Measurements from ENCODE around the gene PPP2R5E. TPM values are rescaled to one million over a fixed set of nuclear protein-coding genes. Genes with fewer than 3 reads are reported as not detected.
"Not testable (repeated sequence)": the region's sequence is repeated elsewhere in the genome, so short reads cannot be mapped to it uniquely, and the experiment has no call there.

PPP2R5E gene
- 15.4 and 19.7 TPM in 2 replicates for total RNA-seq (2014; rRNA removed)
- polyA plus RNA-seq (2012): 13.3 TPM

DNA sequence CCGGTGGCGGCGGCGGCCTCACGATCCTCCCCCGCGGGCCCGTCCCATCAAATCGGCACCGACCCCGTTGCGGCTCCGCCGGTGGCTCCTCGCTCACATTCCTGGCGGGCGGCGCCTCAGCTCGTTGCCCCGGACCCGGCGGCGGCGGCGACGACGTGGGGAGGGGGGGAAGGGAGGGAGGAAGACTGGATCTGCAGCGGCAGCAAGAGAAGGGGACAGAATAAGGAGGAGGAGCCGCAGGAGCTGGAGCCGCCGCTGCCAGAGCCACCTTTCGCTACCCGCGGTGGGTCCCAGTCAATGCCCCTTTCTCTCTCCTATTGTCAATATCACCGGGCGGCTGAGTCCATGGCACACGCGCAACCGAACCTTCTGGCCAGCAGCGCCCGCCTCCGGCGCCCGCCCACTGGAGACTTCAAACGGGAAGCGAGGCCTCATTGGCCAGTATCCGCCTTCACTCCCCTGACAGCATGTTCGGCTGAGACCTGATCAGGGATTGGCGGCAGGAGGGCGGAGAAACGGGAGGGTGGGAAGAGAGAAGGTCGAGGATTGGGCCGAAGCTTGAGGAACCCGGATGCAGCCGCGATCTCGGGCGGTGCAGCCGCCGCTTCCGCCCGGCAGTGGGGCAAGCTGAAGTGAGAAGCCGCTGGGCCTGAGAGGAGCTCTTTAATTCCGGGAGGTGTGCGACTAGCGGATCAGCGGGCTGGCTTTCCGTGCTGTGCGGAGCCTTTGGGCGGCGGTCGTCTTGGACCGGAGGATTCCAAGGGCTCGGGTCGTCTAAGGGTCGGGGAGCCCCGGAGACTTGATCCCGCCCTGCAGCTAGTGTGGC, at the start of gene PPP2R5E:
TSS of gene PPP2R5E (minus strand) at position 378 of the 826 bp plus-strand sequence. CDS start 3,692 bp downstream, outside the sequence.
- DNase-seq (ENCODE audit: low read depth): peak; percentile 98

DNA sequence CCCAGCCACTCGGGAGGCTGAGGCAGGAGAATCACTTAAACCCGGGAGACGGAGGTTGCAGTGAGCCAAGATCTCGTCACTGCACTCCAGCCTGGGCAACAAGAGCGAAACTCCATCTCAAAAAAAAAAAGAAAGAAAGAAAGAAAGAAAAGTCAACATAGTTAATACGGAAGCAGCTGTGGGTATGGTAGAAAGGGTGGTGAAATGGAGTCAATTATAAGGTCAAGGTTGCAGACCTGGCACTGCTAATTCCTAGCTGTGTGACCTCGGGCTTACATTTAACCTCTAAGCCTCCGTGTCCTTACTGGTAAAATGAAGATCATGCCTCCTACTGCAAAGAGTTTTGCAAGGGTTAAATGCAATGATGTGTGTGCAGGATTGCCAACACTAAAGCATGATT, 39.9 kb upstream of the PPP2R5E start:
- not testable (repeated sequence) for DNase-seq (ENCODE audit: low read depth)

DNA sequence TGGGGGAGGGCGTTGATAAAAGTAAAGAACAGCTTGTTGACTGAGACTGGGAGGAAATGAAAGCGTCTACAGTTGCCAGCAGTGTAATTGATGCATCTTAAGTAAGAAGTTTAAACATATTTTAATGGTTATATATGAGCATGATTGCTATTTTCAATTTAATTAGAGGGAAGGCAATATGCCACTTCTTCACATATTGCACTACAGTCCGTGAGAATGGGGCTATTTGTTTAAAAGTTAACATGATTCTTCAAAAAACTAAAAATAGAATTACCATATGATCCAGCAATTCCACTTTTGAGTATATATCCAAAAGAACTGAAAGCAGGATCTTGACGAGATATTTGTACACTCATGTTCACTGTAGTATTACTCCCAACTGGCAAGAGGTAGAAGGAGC, 38.3 kb upstream of the PPP2R5E start:
- no peak for DNase-seq (ENCODE audit: low read depth)

DNA sequence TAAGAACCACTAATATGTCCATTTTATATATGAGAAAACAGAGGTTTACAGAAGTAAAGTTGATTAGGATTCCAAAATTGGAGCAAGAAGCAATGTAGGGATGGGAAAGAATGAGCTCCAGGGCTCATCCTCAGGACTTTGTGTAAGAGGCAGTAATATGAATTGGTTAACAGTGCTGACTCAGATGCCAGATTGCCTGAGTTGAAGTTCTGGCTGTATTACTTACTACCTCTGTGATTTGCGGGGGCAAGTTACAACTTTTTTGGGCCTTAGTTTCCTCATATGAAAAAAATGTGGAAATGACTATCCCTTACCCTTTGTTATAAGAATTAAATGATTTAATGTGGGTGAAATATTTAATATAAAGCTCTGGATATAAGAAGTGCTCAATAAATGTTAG, 35.1 kb upstream of the PPP2R5E start:
- no peak for DNase-seq (ENCODE audit: low read depth)

DNA sequence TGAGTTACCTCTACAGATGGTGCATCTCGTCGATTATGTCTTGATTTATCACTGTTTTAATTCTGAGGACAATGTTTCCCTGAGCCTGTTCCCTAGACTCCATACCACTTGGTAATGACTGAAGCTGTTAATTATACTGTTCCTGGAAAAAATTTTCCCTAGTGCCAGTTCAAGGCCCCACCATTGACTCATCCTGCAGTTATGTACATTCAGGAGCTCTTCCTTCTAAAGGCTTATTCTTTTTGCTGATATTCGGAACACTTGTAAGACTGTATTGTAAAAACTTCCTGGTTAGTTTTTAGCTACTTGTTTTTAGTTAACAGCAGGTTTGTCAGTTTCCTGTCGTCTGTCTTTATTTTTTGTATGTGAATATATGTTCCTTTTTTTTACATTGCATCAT, 30.4 kb upstream of the PPP2R5E start:
- no peak for DNase-seq (ENCODE audit: low read depth)

DNA sequence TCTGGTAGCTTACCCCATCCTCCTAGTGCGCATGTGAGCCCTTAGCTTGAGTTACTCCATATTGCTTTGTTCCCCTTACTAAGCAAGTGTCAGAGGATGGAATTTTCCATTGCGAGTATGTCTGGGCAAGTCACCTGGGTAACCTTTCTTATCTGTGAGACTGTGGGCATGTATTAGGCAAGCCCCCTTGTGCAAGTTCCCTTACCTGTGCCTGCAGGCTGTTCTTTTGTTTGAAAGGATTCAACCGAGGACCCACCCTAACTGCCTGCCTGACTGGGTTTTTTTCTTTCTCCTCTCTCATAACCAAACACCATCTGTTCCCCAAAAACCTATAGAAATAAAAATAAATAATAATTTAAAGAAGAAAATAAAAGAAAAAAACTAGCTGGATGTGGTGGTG, 22.3 kb upstream of the PPP2R5E start:
- DNase-seq (ENCODE audit: low read depth): no peak

DNA sequence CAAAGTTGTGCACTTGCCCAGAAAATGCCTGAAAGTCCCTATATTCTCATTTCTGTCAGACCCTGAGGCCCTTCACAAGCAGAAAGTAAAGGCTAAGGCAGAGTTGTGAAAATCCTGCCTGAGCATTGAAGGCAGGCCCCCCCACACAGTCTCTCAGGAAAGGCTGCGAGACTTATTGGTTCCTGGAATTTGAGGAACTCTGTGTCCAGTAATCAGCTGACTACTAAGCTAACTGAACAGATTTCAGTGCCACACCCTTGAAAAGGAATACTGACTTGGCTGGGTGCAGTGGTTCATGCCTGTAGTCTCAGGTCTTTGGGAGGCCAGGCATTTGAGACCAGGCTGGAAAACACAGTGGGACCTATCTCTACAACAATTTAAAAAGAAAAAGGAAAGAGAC, 21.1 kb upstream of the PPP2R5E start:
- no peak for DNase-seq (ENCODE audit: low read depth)

DNA sequence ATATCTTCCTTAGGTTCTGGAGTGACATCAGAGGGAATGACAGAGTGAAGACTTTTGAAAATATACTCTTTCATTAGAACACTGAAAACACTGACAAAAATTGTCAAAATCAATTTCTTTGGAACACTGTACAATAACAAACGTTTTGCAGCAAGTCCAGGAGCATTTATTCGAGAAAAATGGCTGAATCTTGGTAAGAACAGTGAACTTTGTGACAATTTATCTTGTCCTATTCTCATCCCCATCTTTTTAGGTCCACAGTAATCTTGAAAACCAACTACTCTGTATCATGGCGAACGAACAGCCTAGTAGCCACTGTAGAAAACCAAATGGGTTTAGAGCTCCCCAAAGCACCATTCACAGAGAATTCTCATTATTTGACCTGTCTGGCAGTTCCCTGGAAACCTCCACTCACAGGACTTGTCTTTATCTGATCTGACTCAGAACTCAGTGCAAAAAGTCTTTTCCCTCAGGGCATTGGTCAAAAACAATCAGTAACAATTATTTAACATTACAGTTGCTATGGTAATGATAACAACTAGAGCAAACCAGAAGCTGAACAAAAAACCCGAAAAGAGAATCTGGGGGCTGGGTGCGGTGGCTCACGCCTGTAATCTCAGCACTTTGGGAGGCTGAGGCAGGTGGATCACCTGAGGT, 20.3 kb upstream of the PPP2R5E start:
- DNase-seq (ENCODE audit: low read depth): no peak

DNA sequence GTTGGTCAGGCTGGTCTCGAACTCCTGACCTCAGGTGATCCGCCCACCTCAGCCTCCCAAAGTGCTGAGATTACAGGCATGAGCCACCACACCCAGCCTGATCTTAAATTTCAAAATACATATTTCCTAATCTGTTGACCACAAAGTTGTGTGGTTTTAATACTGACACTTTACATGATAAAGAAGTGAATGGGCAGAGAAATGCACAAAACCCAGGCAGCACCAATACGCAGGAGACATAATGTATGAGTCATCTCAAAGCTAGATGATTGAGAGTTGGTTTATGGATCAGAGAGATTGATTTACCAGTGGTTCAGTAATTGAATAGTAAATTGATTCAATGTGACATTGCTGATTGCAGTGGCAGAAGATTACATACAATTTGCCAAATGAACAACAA, 19.2 kb upstream of the PPP2R5E start:
- DNase-seq (ENCODE audit: low read depth): peak; percentile 12

DNA sequence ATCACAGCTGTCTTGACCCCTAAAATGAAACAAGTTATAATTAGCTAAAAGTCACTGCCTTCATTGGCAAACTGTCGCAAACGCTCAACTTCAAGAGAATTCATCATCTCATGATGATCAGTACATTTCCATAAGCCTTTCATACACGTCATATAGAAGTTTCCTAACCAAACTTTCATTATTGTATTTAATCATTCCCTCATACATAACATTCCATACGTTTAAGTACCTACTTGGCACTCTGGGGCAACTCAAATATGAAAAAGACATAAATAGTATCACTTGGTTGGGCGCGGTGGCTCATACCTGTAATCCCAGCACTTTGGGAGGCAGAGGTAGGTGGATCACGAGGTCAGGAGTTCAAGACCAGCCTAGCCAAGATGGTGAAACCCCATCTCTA, 12.4 kb upstream of the PPP2R5E start:
- DNase-seq (ENCODE audit: low read depth): no peak

DNA sequence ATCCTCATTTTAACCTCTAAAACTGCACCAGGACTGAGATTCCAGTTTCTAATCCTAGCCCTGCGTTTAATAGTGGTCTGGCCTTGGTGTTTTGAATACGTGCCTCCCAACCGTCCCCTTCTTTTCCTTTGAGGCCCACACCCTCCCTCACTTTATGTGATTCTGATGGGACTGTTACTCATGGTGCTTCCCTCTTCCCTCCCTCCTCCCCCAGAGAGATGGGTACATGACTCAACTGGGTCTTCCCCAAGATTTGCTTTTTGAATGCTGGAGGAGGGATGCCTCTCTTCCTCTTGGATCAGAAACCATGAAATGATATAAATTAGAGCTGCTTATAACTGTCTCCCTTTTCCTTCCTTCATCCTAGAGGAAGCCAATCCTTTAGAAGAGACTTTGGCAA, 8.2 kb upstream of the PPP2R5E start:
- peak; percentile 71 for DNase-seq (ENCODE audit: low read depth)

DNA sequence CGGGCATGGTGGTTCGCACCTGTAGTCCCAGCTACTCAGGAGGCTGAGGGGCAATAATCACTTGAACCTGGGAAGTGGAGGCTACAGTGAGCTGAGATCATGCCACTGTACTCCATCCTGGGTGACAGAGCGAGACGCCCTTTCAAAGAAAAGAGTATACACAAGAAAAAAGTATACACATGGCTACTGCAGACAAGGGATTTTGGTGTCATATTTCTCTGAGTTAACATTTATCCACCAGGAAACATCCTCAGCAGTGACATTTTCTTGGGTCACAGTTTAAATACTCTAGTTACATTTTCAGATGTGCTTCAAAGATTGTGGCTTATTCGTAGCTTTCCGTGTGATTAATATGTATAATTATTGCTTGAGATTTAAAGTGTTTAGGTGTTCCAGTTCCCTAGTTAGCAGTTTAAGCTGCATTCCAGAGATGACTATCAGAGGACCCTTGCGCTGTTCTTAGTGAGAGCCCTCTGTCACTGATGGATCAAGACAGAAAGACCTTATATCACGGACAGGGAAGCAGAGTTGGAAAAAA, 4.7 kb upstream of the PPP2R5E start:
- DNase-seq (ENCODE audit: low read depth): no peak

DNA sequence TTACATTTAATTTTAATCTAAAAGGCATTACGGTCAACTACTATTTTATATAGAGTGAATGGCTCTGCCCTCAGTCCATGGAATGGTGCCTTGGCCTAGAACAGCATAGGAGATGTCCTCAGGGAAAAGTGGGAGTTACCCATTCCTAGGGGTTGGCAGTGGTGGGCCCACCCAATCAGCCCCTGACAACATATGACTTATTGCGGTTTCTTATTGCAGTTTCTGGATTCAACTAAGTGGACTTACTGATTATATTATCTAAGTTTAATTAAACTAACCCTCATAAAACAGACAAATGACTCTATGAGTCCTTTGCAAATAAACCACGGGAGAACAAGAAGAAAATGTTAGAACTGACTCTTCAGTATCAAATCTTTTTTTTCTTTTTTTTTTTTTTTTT, 2.3 kb upstream of the PPP2R5E start:
- no peak for DNase-seq (ENCODE audit: low read depth)

DNA sequence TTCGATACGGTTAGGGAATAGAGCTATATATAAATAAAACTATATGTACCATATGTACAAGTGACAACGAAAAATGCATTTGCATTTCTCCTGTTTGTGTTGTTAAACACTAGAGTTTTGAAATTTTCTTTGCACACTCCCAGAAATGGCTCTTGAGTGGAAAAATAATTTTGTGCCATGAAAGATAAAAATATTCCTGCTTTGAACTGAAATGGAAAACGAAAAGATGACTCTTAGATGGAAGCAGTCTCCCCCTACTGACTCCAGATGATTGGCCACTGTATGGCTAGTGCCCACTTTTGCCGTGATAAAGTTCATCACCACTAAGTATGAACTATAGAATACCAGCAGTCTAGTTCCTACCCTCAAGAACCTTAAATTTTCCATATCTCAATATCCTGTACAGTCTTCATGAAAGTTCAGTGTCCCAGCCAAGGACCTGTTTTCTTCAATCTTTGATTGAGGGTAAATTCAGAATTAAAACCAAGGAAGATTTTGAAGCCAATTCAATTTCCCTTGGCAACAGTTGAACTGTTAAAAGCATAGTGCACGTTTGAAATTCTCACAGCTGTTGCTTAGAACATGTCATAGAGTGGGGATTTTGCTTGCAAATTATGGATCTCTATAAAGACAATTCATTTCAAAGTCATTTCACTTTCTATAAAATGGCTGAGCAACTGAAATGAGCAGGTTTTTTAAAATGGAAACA, 1.6 kb upstream of the PPP2R5E start:
- DNase-seq (ENCODE audit: low read depth): peak; percentile 42

DNA sequence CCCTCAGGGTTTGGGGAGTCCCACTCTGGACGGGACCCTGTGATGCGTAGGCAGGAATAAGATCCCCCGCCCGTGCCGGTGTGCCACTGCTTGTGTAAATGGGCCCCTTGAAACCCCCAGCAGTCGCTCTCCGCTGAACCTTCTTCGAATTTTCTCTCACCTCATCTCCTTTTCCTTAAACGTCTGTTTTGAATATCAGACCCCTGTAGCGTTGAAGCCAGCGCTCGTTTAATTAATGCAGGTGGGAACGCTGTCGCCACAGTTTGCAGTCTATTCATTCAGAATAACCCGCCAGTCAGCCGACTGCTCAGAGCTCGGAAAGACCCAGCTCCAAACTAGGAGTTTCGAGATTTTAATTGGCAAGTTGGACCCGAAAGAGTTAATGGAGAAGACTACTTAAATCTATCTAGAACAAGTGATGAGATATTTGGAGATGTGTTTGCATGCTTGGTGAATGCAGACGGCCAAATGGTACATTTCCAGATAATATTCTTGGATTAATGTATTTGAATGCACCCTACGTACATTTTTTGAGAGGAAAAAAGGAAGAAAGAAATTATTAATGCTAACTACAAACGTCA, 739 bp upstream of the PPP2R5E start:
- no peak for DNase-seq (ENCODE audit: low read depth)

DNA sequence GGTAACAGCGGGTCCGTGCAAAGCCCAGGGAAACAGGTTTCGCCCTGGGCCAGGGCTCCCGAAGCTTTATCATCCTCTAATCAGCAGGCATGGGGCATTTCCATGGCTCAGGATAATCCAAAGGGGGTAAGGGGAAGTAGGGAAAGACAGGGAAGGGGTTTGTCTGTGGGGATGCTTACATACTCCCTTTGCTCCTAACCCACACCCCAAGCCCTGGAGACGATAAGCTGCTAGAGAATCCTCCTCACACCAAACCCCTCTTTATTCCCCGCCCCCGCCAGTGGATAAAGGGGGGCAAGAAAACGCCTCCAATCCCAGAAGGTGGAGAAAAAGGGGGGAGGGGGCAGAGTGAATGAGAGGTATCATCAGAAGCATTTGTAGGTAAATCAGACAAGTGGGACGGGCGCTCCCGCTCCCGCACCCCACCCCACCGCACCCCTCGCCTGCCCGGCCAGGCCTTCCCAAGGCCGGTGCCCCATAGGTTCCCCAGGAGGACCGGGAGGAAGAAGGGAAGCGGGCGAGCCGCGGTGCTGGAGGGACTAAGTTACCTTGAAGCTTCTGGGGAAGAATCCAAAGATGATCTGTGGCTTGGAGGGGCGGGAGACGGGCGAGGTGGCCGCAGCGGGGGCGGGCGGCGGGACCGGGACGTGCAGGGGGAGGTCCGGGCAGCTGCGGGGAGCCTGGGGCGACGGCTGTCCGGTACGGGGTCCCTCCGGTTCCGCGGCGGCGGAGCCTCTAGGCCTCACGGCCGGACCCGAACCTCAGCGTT, 762 bp downstream of the PPP2R5E start:
- peak; percentile 12 for DNase-seq (ENCODE audit: low read depth)

DNA sequence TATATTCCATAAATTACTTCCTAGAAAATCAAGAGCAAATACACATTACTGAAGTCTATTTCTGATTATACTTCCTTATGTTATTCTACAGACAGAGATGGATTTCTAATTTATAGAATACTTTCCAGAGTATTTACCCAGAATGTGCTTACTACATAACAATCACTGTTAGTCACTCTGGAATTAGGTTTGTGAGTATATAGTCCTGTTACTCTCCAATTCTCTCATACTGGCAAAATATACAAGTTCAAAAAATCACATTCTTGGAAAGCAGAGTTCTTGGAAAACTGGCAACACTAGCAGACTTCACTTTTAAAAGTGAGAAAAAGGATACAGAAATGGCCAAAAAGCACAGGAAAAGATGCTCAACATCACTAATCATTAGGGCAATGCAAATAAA, 7.3 kb downstream of the PPP2R5E start:
- no peak for DNase-seq (ENCODE audit: low read depth)

DNA sequence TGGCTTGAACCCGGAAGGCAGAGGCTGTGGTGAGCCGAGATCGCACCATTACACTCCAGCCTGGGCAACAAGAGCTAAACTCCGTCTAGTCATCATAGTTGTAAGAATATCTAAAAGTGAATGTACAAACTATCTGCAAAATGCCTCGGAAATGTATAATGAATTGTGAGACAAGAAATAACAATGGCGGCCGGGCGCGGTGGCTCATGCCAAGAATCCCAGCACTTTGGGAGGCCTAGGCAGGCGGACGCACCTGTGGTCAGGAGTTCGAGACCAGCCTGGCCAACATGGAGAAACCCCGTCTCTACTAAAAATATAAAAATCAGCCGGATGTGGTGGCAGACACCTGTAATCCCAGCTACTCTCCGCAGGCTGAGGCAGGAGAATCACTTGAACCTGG, 9.7 kb downstream of the PPP2R5E start:
- no peak for DNase-seq (ENCODE audit: low read depth)

DNA sequence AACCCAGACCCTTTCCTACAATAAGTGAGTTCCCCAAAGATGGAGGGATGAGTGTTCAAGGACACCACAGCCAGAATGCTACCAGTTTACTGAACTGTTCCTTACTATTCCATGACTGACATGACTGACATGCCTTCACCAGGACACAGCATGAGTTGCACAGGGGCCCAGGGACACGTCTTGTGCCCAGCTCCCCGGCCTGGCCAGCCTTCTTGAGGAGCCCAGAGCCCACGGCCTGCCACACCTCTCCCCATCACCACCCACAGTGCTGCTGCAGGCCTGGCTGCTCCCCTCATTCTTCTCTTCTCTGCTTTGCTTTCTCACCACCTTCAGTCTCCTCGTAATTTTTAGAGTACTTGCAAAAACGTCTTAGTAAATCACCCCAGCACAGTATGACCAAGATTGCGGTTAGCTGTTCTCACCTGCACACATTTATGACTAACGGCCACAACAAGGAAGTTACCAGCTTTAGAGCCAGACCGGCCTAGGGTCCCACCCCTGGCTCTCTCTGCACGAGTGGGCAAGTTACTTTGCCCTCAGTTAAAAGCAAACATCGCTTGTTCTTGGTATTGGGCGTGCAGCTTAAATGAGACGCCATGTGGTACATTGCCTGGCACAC, 18.5 kb downstream of the PPP2R5E start:
- DNase-seq (ENCODE audit: low read depth): no peak

DNA sequence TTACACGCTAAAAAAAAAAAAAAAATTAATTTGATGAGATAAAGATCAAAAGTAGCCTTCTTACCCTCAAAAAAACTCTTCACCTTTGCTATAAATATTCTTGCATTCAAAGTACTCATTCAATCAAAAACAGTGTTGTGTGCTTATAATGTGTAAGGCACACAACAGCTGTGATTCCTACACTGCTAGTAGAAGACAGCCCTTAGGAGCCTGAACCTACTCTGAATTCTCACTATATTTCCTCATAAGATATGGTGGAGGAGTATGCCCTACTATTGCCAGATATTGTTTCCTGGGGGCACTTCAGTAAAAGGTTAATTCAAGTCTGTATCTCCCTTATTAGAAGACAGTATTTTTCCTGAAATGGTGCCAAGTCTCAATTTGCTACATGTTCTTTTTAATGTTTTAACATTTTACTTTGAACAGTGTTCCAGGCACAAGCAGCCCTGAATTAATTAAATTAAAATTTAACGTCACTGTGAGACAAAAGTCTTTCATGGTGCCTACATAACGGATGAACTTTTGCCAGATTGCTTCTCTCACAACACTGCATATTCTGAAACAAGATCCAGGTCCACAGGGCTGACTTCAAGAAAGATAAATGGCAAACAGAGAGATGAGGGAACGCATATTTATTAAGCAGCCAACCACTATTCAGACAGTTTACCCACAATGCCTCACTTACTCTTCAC, 19.3 kb downstream of the PPP2R5E start:
- DNase-seq (ENCODE audit: low read depth): no peak
